Smooth muscle cell (in vitro differentiated cells): ENCODE measurements around the gene FLOT2. TPM values are rescaled to one million over a fixed set of nuclear protein-coding genes. Genes with fewer than 3 reads are reported as not detected.
A peak's percentile ranks its signal among the peaks of the same experiment; 100 is the strongest.
"Not testable (repeated sequence)": the region's sequence is repeated elsewhere in the genome, so short reads cannot be mapped to it uniquely, and the experiment has no call there.

ENCODE experiments used
- DNase-seq: peaks from one replicate; lab custom pipeline; 2025; ENCODE audit not compliant: unreplicated experiment; lab: John Stamatoyannopoulos, UW
- H2AFZ ChIP-seq: fragments of 200-600 bp; sonication (generic); 2 replicates; pipeline ENCODE4 v1.6.0; 2016; ENCODE audit warnings: antibody characterized with exemption, low read depth, mild to moderate bottlenecking
- H3F3A ChIP-seq: fragments of 200-600 bp; sonication (generic); 2 replicates; pipeline ENCODE4 v1.6.0; 2017; ENCODE audit warnings: antibody characterized with exemption, low read depth
- H3K27ac ChIP-seq: fragments of 200-600 bp; sonication (generic); 2 replicates; pipeline ENCODE4 v1.5.1; 2016; ENCODE audit warnings: low read depth, mild to moderate bottlenecking
- H3K27me3 ChIP-seq: fragments of 200-600 bp; sonication (generic); 2 replicates; pipeline ENCODE4 v1.6.1; 2016; ENCODE audit warnings: low read depth, mild to moderate bottlenecking
- H3K36me3 ChIP-seq: fragments of 200-600 bp; sonication (generic); 2 replicates; pipeline ENCODE4 v1.5.1; 2016; ENCODE audit warnings: low read depth
- H3K4me1 ChIP-seq: fragments of 200-600 bp; sonication (generic); 2 replicates; pipeline ENCODE4 v1.5.1; 2016; ENCODE audit warnings: low read depth
- H3K4me2 ChIP-seq: fragments of 200-600 bp; sonication (generic); 2 replicates; pipeline ENCODE4 v1.6.0; 2016; ENCODE audit warnings: mild to moderate bottlenecking
- H3K4me3 ChIP-seq: fragments of 200-600 bp; sonication (generic); 2 replicates; pipeline ENCODE4 v1.5.1; 2016; ENCODE audit warnings: mild to moderate bottlenecking
- H3K79me2 ChIP-seq: fragments of 200-600 bp; sonication (generic); 2 replicates; pipeline ENCODE4 v1.6.0; 2016; ENCODE audit warnings: low read depth, mild to moderate bottlenecking
- H3K9ac ChIP-seq: fragments of 200-600 bp; sonication (generic); 2 replicates; pipeline ENCODE4 v1.6.0; 2016; ENCODE audit warnings: low read depth
- H3K9me3 ChIP-seq: fragments of 200-600 bp; sonication (generic); replicated peaks from 2 replicates; pipeline ENCODE4 v1.5.1; 2016; ENCODE audit warnings: low read depth
- H4K20me1 ChIP-seq: fragments of 200-600 bp; sonication (generic); 2 replicates; pipeline ENCODE4 v1.6.0; 2016; ENCODE audit warnings: low read depth
- WGBS: methylation state at CpG from one replicate; pipeline ENCODE4 v1.1.7; 2016; ENCODE audit warnings: low lambda C conversion rate; 5-methylcytosine and 5-hydroxymethylcytosine counted together
- polyA plus RNA-seq: library from polyadenylated mRNA; unstranded; fragments of >200 nt; fragmentation: Nextera tagmentation; extraction: Ambion mirVana; gene quantifications from 2 replicates; pipeline ENCODE4 v1.2.1, GENCODE V29; 2016
- total RNA-seq: library from RNA; depleted of rRNA; stranded (reverse); fragments of >200 nt; gene quantifications from 2 replicates; pipeline ENCODE4 v1.2.3, GENCODE V29; 2014
- TF ChIP-seq, protein P1 (sequence below): fragments of 200-600 bp; sonication (generic); IDR thresholded peaks from 2 replicates; pipeline ENCODE4 v1.5.1; 2017; ENCODE audit warnings: borderline replicate concordance, mild to moderate bottlenecking, antibody characterized with exemption; ENCODE audit not compliant: insufficient read depth, poor library complexity, severe bottlenecking

Gene FLOT2
- total and polyA plus RNA-seq, 2 experiments from 2014 or later, result 18.1 to 40.1 TPM

DNA sequence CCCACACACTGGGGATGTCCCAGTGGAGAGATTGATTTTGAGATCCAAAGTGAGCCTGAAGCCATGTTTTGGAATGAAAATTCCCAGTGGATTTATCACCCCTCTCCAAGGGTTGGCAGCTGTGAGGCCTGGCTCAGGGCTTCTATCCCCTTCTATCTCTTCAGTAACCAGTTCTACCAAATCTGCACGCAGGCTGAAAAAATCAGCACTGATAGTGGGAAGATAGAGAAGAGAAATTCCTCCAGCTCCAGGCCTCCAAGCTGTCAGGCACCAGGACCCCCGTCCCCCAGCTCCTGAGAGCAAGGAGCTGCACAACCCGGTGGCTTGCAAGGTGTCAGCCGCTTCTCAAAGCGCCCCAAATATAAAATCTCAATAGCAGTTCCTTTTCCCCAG lies 1.0 kb downstream of the FLOT2 start:
- Histone ChIP-seq H3F3A (peaks cover 16% of the 10 kb centered on the region), H3K27me3 (no peaks in the 10 kb centered on the region), H2AFZ (no peak overlapping the region), H3K27ac (no peak overlapping the region), H3K9ac (no peak overlapping the region), H3K9me3 (no peaks in the 10 kb centered on the region), H3K4me3 (peak overlapping the region; percentile 94), H4K20me1 (peaks cover 11% of the 10 kb centered on the region), H3K79me2 (peaks cover 19% of the 10 kb centered on the region), H3K36me3 (no peaks in the 10 kb centered on the region), H3K4me2 (peak overlapping the region; percentile 99), H3K4me1 (peaks cover 13% of the 10 kb centered on the region)
- DNase-seq, result no peak
- 9% methylated on average over 5 of the region's 5 CpGs for WGBS
- TF ChIP-seq, protein P1, sequence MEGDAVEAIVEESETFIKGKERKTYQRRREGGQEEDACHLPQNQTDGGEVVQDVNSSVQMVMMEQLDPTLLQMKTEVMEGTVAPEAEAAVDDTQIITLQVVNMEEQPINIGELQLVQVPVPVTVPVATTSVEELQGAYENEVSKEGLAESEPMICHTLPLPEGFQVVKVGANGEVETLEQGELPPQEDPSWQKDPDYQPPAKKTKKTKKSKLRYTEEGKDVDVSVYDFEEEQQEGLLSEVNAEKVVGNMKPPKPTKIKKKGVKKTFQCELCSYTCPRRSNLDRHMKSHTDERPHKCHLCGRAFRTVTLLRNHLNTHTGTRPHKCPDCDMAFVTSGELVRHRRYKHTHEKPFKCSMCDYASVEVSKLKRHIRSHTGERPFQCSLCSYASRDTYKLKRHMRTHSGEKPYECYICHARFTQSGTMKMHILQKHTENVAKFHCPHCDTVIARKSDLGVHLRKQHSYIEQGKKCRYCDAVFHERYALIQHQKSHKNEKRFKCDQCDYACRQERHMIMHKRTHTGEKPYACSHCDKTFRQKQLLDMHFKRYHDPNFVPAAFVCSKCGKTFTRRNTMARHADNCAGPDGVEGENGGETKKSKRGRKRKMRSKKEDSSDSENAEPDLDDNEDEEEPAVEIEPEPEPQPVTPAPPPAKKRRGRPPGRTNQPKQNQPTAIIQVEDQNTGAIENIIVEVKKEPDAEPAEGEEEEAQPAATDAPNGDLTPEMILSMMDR, result no peak

DNA sequence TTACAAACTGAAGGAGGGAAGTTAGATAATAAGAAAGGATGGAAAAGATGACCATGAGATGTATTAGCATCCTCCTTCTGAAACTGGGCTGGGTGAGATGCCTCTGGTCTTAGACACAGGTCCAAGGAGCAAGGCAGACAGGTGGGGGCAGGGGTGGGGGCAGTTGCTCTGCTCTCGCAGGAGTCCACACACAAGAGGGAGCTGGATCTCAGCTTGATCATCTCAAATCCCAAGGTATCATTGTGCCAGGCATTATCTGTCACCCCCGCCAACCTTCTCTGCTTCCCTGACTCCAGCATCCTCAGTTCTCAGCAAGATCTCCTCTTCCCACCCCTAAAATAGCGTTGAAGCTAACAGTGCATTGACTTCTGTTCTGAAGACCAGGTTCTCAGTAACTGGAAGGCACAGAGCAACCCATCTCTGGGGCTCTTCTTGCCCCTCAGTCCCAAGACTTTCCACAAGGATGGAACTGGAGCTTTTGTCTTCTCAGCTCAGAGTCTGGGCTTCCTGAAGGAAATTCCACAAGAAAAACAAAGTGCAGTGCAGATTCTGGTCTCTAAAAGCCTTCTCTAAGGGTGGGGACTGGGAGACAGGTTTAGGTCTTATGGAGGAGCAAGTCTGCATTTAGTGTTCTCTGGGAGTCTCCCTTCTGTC lies 1.6 kb downstream of the FLOT2 start:
- peak overlapping the region; percentile 99 for H3K4me2 ChIP-seq
- no peaks in the 10 kb centered on the region for H3K27me3 ChIP-seq
- no peak overlapping the region for H2AFZ ChIP-seq
- DNase-seq, result no peak
- no peaks in the 10 kb centered on the region for H3K9me3 ChIP-seq
- H3K9ac ChIP-seq, result no peak overlapping the region
- peaks cover 13% of the 10 kb centered on the region for H3K4me1 ChIP-seq
- H4K20me1 ChIP-seq, result peaks cover 11% of the 10 kb centered on the region
- no peaks in the 10 kb centered on the region for H3K36me3 ChIP-seq
- peaks cover 19% of the 10 kb centered on the region for H3K79me2 ChIP-seq
- WGBS, result 69% methylated on average over 3 of the region's 3 CpGs
- peak overlapping the region; percentile 94 for H3K4me3 ChIP-seq
- TF ChIP-seq, protein P1, result no peak
- peaks cover 16% of the 10 kb centered on the region for H3F3A ChIP-seq
- no peak overlapping the region for H3K27ac ChIP-seq

DNA sequence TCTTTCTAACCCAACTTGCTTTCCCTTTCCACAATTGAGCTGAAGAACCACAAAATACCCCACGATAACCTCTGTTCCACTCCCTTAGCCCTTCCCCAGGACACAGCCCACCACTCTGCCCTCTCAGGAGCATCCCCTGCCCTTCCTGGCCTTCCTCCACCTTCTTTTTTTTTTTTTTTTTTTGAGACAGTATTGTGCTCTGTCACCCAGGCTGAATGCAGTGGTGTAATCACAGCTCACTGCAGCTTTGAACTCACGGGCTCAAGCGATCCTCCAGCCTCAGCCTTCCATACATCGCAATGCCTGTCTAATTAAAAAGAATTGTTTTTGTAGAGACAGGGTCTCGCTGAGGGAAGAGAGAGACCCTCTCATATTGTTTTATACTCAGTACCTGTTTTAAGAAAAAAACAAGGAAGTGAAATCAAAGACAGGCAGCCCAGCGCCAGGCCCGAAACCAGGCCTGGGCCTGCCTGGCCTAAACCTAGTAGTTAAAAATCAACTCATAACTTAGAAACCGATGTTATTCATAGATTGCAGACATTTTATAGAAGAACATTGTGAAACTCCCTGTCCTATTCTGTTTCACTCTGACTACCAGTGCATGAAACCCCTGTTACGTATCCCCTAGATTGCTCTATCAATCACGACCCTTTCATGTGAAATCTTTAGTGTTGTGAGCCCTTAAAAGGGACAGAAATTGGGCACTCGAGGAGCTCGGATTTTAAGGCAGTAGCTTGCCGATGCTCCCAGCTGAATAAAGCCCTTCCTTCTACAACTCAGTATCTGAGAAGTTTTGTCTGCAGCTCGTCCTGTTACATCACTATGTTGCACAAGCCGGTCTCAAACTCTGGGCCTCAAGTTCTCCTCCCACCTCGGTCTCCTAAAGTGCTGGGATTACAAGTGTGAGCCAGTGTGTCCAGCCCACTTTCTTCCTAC lies 4.0 kb downstream of the FLOT2 start:
- not testable (repeated sequence) for H3K27ac ChIP-seq, H3K9me3 ChIP-seq, H3K36me3 ChIP-seq, H3K27me3 ChIP-seq, DNase-seq, H3K4me3 ChIP-seq, H3K9ac ChIP-seq, H2AFZ ChIP-seq, H3K4me2 ChIP-seq
- 84% methylated on average over 16 of the region's 16 CpGs for WGBS
- Histone ChIP-seq H3K79me2 (peaks cover 19% of the 10 kb centered on the region), H4K20me1 (peaks cover 11% of the 10 kb centered on the region), H3K4me1 (peaks cover 13% of the 10 kb centered on the region), H3F3A (peaks cover 16% of the 10 kb centered on the region)

DNA sequence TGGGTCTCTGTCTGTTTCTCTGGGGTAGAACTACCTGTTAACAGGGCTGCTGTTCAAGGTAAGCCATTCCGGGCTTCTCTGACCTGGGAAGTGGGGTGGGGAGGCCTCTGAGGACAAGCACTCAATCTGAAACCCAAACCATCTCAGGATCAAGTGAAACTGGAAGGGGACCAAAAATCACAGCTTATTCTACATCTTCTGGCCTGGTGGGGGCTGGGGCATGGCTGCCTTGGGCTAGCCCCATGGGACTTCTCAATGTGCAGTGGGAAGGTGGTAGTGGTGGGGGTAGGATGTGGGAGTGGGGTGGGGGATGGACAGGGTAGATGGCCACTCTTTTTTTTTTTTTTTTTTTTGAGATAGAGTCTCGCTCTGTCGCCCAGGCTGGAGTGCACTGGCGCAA lies 5.5 kb downstream of the FLOT2 start:
- Histone ChIP-seq H3K36me3 (no peaks in the 10 kb centered on the region), H2AFZ (no peak overlapping the region), H3K27ac (no peak overlapping the region), H3F3A (peaks cover 10% of the 10 kb centered on the region), H3K4me2 (no peak overlapping the region), H3K27me3 (no peaks in the 10 kb centered on the region), H3K4me1 (peaks cover 8% of the 10 kb centered on the region), H3K9me3 (no peaks in the 10 kb centered on the region), H3K4me3 (no peak overlapping the region), H4K20me1 (peaks cover 11% of the 10 kb centered on the region), H3K79me2 (peaks cover 19% of the 10 kb centered on the region), H3K9ac (no peak overlapping the region)
- TF ChIP-seq, protein P1, result no peak
- WGBS, result 100% methylated on average over 3 of the region's 4 CpGs
- DNase-seq, result no peak
